ENCODE results near the gene APOBEC2.

- no peak for TF ChIP-seq CTCF (optimal IDR thresholded peaks at IDR 0.05 in 1 of 3, IDR thresholded peaks at IDR 0.05 in 1 of 3, conservative IDR thresholded peaks at IDR 0.05 in 1 of 3; ENCODE audit: extremely low read depth in 1 of 3, insufficient read depth in 2 of 3, low read length in 3 of 3)
- TF ChIP-seq EZH2 (IDR thresholded peaks at IDR 0.05; ENCODE audit: low read length), result no peak
Observed at GRCh38 chr6:41065550-41066026, 12.6 kb downstream of the APOBEC2 start.
